Measurements from ENCODE around the gene TNRC6A.
A peak's percentile ranks its signal among the peaks of the same experiment; 100 is the strongest.
"Not testable (repeated sequence)": the region's sequence is repeated elsewhere in the genome, so short reads cannot be mapped to it uniquely, and the experiment has no call there.

Gene TNRC6A

GRCh38 chr16:24848065-24848464 is 118.6 kb downstream of the TNRC6A start:
- DNase-seq = no peak

- DNase-seq = no peak
These were observed 120.2 kb downstream of the TNRC6A start for GRCh38 chr16:24849641-24850040.

GRCh38 chr16:24850289-24850938 is 121.0 kb downstream of the TNRC6A start:
- peak; percentile 21 to 33 for DNase-seq

- peak; percentile 29 to 45 for DNase-seq
These were observed 122.2 kb downstream of the TNRC6A start for GRCh38 chr16:24851700-24852099.

GRCh38 chr16:24852281-24852721 is 122.8 kb downstream of the TNRC6A start:
- no peak for DNase-seq

- DNase-seq = no peak
These were observed 123.8 kb downstream of the TNRC6A start for GRCh38 chr16:24853169-24853824.

GRCh38 chr16:24853830-24854229 is 124.4 kb downstream of the TNRC6A start:
- DNase-seq = no peak

- no peak for DNase-seq
These were observed 125.2 kb downstream of the TNRC6A start for GRCh38 chr16:24854607-24855171.

- DNase-seq = no peak
These were observed 126.2 kb downstream of the TNRC6A start for GRCh38 chr16:24855678-24856077.

GRCh38 chr16:24856871-24857270 is 127.4 kb downstream of the TNRC6A start:
- DNase-seq = not testable (repeated sequence)

GRCh38 chr16:24858219-24859041 is 129.0 kb downstream of the TNRC6A start:
- DNase-seq = peak; percentile 59 to 64

GRCh38 chr16:24861461-24861860 is 132.0 kb downstream of the TNRC6A start:
- no peak for DNase-seq

- DNase-seq = no peak
These were observed 134.4 kb downstream of the TNRC6A start for GRCh38 chr16:24863582-24864437.

- DNase-seq = no peak
These were observed 139.6 kb downstream of the TNRC6A start for GRCh38 chr16:24869033-24869432.

- DNase-seq = no peak
These were observed 142.4 kb downstream of the TNRC6A start for GRCh38 chr16:24871891-24872290.

- no peak for DNase-seq
These were observed 143.6 kb downstream of the TNRC6A start for GRCh38 chr16:24873028-24873427.

- DNase-seq = no peak
These were observed 146.0 kb downstream of the TNRC6A start for GRCh38 chr16:24875466-24875865.

All from activated T-cell treated with anti-CD3 and anti-CD28 coated beads, Interleukin-2, amount 50 U/mL, for 48 hours (primary cell).